C4-2B (cell line): ENCODE measurements around the gene SSU72.

Experiments used
- ZFX ChIP-seq: fragments of 450-650 bp; IDR thresholded peaks from 2 replicates; pipeline ENCODE4 v1.6.1; 2017
- TF ChIP-seq, protein P1 (sequence below): fragments of 450-650 bp; conservative IDR thresholded peaks from 2 replicates; pipeline ENCODE4 v1.5.1; 2017; ENCODE audit warnings: mild to moderate bottlenecking

DNA sequence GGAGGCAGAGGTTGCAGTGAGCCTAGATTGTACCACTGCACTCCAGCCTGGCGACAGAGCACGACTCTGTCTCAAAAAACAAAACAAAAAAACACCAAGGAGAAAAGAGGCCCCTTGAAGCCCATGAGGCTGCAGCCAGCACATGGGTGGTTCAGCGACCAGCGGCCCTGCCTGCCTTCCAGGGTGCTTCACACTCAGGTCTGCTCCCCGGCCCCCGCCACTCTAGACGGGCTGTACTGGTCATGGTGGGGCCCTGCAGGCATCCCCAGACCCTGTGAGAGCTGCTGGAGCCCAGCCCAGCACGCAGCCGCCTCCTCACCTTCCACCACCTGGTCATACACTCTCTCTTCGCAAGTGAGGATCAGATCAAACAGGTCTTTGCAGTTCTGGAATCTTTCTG lies 30.1 kb downstream of the SSU72 start:
- TF ChIP-seq, protein P1, sequence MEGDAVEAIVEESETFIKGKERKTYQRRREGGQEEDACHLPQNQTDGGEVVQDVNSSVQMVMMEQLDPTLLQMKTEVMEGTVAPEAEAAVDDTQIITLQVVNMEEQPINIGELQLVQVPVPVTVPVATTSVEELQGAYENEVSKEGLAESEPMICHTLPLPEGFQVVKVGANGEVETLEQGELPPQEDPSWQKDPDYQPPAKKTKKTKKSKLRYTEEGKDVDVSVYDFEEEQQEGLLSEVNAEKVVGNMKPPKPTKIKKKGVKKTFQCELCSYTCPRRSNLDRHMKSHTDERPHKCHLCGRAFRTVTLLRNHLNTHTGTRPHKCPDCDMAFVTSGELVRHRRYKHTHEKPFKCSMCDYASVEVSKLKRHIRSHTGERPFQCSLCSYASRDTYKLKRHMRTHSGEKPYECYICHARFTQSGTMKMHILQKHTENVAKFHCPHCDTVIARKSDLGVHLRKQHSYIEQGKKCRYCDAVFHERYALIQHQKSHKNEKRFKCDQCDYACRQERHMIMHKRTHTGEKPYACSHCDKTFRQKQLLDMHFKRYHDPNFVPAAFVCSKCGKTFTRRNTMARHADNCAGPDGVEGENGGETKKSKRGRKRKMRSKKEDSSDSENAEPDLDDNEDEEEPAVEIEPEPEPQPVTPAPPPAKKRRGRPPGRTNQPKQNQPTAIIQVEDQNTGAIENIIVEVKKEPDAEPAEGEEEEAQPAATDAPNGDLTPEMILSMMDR = no peak
- TF ChIP-seq ZFX = no peak
